ENCODE data around the gene SORCS3.

The SORCS3 gene

GRCh38 chr10:104646146-104646545 is 5.1 kb downstream of the SORCS3 start:
- no peak for DNase-seq

DNA sequence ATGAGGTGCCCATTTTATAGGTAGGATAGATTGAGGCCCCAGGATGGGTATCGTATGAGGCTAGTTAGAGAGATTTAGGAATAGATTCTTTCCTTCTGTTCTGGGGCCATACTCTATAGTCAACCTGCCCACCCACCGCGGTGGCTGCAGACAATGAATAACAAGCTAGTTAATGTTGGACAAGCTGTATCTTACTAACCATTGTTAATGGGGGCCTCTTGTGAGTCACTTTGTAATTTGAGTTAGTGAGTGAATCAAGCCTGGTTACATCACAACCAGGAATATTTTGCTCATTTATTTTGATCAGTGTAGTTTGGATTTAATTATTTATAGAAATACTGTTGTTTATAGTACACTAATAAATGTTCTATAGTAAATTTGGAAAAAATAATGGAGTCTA is 7.3 kb downstream of the SORCS3 start:
- no peak for DNase-seq

- no peak for DNase-seq
Measured at GRCh38 chr10:104650072-104650471, 9.0 kb downstream of the SORCS3 start.

DNA sequence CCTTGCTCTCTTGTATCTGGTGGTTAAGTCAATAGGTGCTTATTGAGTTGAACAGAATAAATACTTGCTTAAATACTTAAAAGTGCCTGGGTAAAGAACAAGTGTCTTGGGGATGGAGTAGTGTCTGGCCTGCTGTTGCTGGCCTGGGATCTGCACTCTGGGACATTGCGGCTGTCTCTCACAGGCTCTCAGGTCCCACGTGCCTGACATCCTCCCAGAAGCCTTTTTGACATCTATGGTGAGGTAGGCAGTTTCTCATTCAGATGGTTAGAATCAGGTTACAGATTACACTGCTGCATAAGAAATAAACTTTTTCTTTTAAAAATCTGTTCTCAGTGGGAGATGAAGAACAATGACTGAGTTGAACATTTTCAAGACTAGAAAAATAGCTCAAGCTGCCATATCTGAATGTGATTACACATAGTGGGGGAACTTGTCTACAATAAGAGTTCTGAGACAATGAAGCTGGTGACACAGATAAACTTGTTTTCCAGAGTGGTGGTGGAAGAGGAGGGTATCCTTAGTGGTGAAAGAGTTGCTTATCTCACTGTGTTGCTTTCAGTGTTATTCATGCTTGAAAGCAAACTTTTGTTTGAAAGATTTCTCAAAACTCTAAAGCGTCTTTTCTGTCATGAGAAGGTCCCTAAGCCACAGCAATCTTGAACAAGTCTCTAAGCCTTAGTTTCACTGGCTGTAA is 9.7 kb downstream of the SORCS3 start:
- DNase-seq = no peak

- no peak for DNase-seq
Measured at GRCh38 chr10:104657036-104657435, 15.9 kb downstream of the SORCS3 start.

- no peak for DNase-seq
Measured at GRCh38 chr10:104657457-104657856, 16.4 kb downstream of the SORCS3 start.

DNA sequence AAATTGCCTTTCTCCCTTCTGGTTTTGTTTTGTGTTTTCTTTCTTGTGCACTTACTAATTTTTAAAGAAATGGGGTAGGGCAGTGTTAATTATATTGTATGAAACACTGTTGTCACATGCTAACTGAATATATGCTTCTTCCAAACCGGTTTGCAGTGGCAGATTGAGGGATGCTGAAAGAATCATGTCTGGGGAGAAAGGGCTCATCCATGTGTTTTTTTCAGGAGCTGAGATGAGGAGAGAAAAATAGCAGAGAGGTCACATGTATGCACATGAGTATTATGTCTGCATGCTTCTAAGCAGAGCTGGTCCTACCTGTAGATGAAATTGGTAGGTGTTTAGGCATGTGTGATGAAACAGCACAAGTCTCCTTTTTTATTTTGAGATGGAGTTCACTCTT is 17.0 kb downstream of the SORCS3 start:
- no peak for DNase-seq

- no peak for DNase-seq
Measured at GRCh38 chr10:104659809-104660208, 18.7 kb downstream of the SORCS3 start.

DNA sequence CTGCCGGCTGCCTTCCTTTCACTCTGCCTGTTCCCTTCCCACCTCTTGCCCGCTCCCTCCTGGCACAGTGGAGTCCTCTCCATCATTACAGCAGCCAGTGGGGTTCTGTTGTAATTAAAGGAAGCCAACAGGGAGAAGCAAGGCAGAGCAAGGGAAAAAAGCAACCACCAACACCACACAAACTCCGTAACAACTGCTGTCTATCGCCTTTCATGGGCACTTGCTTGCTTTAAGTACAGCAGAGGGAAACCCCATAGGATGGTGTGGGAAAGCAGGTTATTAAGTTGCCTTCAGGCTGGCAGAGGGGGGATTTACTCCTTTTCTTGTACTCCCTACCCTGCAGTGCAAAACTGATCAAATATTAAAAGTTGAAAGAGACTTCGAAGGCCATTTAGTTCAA is 22.0 kb downstream of the SORCS3 start:
- DNase-seq = no peak

GRCh38 chr10:104663563-104663962 is 22.5 kb downstream of the SORCS3 start:
- no peak for DNase-seq

GRCh38 chr10:104664205-104664604 is 23.1 kb downstream of the SORCS3 start:
- DNase-seq = no peak

GRCh38 chr10:104665174-104665573 is 24.1 kb downstream of the SORCS3 start:
- DNase-seq = no peak

DNA sequence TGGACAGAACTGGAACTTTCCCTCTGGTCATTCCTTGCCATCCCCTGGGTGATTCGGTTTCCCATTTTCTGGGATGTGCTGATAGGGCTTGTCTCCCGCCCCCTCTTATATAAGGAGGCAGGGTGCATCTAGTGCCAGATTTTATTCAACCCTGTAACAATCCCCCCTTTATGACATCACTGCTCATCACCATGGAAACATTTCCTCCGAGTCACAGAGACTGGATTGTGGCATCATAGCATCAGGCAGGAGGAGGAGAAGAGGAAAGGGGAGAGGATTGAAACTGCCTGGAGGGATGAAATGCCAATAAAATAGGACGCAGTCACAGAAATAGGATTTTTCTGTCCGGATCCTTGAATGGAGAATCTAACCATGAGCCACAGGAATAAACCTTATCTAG is 25.0 kb downstream of the SORCS3 start:
- no peak for DNase-seq

DNA sequence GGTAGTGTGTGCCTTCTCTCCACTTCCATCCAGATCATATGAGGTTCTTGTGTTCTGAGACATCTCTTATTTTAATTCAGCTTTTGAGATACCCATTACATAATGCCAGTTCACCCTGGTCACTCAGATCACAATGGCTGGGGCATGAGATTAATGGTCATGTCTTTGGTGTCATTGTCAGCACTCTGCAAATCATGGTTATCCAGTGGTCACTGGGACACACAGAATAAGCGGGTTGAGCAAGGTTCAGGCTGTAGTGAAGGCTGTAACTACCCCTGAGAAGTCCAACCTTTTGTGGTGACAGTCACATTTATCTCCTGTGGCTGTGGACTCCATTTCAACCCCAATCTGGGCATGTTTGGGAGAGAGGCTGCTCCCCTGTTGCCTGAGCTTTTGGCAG is 35.8 kb downstream of the SORCS3 start:
- DNase-seq = no peak

DNA sequence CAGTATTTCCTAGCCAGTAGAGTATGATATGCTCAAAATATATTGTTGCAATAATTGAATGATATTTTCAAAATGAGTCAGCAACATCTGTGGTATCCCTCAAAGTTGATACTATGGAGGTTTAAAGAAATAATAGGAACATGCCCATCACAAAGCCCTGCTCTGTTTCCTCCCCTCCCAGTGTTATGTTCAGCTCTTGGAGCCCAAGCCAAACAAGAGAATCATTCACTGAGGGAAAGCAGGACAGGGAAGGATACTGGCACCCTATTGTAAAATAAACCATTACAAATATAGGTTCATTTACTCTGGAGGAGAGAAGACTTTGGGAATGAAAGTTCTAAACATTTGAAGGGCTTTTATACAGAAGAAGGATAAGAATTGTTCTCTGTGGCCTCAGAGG is 37.6 kb downstream of the SORCS3 start:
- DNase-seq = no peak

GRCh38 chr10:104680467-104681401 is 39.6 kb downstream of the SORCS3 start:
- no peak for DNase-seq

GRCh38 chr10:104681485-104681884 is 40.4 kb downstream of the SORCS3 start:
- no peak for DNase-seq

GRCh38 chr10:104683567-104683966 is 42.5 kb downstream of the SORCS3 start:
- no peak for DNase-seq

- no peak for DNase-seq
Measured at GRCh38 chr10:104686829-104687228, 45.7 kb downstream of the SORCS3 start.

- DNase-seq = no peak
Measured at GRCh38 chr10:104688251-104689042, 47.4 kb downstream of the SORCS3 start.

- DNase-seq = no peak
Measured at GRCh38 chr10:104689105-104689504, 48.0 kb downstream of the SORCS3 start.

DNA sequence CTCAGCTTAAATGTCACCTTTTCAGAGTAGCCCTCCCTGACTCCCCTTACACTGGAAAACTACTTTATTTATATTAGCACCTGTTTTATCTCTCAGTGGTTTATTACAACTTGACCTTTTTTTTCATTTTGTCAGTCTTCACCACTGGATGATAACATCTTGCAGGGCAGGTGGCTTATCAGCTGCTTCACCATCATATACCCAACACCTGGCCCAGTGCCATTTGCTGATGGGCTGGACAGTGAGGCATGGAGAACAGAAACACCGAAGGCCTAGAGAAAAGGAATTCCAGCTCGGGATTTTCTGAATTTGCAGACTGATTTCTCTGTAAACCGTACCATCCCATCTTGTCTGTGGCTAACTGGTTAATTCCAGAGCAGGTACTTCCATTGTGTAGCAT is 48.5 kb downstream of the SORCS3 start:
- no peak for DNase-seq

DNA sequence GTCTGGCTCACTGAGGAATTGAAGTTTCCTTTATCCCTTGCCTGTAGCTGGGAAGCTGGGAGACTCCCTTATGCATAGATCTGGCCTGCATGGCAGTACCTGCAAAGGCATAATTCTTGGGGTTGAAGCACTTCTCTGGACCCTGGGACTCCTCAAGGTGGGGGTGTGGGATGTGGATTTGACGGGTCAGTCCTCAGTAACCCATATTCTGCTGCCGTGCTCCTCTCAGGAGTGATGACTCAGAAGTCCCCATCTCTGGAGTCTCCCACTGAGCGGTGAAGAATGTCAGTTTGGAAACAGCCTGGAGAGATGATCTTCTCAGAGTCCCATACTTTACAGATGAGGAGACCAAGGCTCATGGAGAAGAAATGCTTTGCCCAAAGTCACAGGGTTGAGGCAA is 49.0 kb downstream of the SORCS3 start:
- no peak for DNase-seq

All from T-helper 2 cell (primary cell).